IPS-11a (cell line): Measurements from ENCODE around the gene FBN3.
"Not testable (repeated sequence)": the region's sequence is repeated elsewhere in the genome, so short reads cannot be mapped to it uniquely, and the experiment has no call there.

Source experiments
- H3K4me3 ChIP-seq: one replicate; pipeline ENCODE4 v1.5.1; 2013; ENCODE audit warnings: low read depth, low read length, control low read depth

FBN3 gene

DNA sequence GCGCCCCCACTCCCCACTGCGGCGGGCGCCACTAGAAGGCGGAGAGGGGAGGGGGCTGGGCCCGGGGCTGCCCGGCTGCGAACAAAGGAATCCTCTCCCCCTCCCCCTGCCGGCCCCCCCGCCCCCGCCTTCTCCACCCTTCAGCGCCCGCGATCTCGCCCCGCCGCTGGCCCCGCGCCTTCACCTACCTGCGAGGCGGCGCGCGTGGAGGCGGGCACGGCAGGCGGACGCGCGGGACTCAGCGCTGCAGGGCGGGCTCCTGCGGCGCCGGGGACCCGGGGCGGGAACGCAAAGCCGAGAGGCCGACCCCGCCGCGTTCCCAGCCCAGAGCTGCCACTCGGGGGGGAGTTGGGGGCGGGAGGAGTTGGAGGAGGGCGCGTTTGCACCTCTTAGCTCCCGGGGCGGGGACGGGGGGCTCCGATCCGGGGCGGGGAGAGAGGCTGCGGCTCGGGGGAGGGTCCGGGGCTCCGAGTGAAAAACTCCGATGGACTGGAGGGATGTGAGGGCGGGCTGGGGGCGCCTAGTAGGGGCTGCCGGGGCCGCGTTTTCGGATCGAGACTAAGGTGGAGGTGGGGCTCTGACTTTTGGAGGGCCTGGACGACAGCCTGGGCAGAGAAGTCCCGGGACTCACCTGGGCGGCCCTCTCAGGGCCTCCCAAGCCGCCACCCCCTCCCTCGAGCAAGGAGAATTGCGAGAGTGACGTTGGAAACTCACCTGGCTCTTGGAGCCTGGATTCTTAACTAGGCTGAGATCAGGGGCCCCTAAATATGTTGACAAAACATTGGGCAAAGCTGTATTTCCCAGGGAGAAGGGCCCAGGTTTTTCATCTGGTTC is at the start of gene FBN3:
FBN3 (minus strand) TSS at position 332 of the 834 bp plus-strand sequence. CDS start 2,112 bp downstream, outside the sequence.
- H3K4me3 ChIP-seq = peak within 1 kb of the TSS; percentile 61

GRCh38 chr19:8196271-8196927 is 47.0 kb upstream of the FBN3 start:
- H3K4me3 ChIP-seq = no peak overlapping the region

- H3K4me3 ChIP-seq = no peak overlapping the region
Measured at GRCh38 chr19:8194528-8195267, 45.3 kb upstream of the FBN3 start.

- no peak overlapping the region for H3K4me3 ChIP-seq
Measured at GRCh38 chr19:8192221-8192820, 42.9 kb upstream of the FBN3 start.

GRCh38 chr19:8185343-8186068 is 36.1 kb upstream of the FBN3 start:
- no peak overlapping the region for H3K4me3 ChIP-seq

DNA sequence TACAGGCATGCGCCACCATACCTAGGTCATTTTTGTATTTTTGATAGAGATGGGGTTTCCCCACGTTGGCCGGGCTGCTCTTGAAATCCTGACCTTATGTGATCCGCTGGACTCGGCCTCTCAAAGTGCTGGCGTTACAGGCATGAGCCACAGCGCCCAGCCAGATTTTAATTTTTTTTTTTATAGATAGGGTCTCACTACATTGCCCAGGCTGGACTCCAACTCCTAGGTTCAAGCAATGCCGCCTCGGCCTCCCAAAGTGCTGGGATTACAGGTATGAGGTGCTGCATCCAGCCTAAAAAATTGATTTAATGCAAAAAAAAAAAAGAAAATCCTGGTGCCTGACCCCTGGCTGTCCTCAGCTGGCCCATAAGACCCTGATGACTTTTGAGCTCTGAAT is 34.9 kb upstream of the FBN3 start:
- no peak overlapping the region for H3K4me3 ChIP-seq

DNA sequence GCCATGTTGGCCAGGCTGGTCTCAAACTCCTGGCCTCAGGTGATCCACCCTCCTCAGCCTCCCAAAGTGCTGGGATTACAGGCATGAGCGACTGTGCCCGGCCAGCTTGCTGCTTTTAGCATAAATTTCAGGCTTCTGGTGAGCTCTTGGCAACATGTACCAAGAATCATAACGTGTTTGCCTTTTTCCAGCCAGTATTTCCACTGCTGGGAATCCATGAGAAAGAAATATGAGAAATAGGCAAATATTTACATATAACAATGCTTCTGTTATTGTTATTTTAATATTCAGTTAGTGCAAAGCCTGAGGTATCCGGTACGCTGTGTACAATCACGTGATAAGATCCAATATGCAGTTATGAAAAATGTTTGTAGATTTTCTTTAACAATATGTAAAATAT is 30.6 kb upstream of the FBN3 start:
- H3K4me3 ChIP-seq = no peak overlapping the region

GRCh38 chr19:8174706-8175105 is 25.3 kb upstream of the FBN3 start:
- no peak overlapping the region for H3K4me3 ChIP-seq

- H3K4me3 ChIP-seq = no peak overlapping the region
Measured at GRCh38 chr19:8168537-8168936, 19.1 kb upstream of the FBN3 start.

DNA sequence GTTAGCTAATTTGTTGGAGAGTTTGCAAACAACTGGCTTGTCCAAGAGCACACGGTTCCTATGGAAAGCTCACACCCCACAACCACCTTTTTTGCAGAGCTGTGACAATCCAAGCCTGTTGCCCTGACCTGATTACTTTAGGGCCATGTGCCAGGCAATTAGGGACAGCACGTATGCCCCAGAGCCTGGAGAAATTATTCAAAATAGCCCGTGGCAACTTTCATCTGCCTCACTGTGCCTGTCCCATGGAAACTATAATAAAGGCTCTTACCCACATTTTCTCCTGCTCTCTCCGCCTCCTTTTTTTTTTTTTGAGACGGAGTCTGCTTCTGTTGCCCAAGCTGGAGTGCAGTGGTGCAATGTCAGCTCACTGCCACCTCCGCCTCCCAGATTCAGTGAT is 18.6 kb upstream of the FBN3 start:
- H3K4me3 ChIP-seq = no peak overlapping the region

DNA sequence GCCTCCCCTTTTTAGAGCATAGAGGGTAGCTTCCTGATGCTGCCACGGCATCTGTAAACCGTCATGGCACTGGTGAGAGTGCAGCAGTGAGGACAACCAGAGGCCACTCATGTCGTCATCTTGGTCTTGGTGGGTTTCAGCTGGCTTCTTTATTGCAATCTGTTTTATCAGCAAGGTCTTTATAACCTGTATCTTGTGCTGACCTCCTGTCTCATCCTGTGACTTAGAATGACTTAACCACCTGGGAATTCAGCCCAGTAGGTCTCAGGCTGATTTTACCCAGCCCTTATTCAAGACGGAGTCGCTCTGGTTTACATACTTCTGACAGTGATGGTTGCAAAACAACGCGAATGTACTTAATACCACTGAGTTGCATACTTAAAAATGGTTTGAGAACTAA is 14.4 kb upstream of the FBN3 start:
- no peak overlapping the region for H3K4me3 ChIP-seq

GRCh38 chr19:8161135-8161646 is 11.8 kb upstream of the FBN3 start:
- H3K4me3 ChIP-seq = no peak overlapping the region

- H3K4me3 ChIP-seq = not testable (repeated sequence)
Measured at GRCh38 chr19:8159322-8159721, 9.9 kb upstream of the FBN3 start.

DNA sequence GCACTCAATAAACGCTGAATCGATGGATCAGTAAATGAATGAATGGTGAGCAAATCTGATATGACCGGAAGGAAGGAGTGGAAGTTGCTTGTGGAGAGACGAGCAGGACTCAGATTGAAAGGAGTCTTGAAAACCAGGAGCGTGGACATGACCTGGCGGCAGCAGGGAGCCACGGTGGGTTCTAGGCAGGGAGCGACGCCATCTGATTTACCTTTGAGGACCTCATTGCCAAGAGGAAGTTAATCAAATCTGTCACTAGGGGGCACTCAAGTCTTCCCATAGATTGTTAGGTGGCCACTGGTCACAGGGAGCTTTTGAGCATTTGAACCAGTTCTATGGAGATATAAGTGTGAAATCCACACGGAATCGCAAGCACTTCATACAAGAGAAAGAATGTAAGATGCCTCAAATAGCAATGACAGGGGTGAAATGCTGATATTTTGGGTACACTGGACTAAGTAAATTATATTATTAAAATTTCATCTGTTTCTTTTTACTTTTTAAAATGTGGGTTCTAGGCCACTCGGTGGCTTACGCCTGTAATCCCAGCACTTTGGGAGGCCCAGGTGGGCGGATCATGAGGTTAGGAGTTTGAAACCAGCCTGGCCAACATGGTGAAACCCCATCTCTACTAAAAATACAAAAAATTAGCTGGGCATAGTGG is 9.2 kb upstream of the FBN3 start:
- no peak overlapping the region for H3K4me3 ChIP-seq

DNA sequence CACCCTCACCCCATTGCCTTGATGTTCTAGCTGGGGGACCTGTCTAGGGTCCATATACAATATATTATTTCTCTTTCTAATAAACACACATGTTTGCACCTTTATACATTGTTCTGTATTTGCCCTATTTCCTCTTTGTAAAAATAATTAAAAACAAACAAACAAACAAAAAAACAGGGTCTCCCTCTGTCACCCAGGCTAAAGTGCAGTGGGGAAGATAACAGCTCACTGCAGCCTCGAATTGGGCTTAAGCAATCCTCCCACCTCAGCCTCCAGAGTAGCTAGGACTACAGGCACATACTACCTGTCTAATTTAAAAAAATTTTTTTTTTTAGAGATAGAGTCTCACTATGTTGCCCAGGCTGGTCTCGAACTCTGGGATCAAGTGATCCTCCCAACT is 5.9 kb upstream of the FBN3 start:
- no peak overlapping the region for H3K4me3 ChIP-seq

- H3K4me3 ChIP-seq = not testable (repeated sequence)
Measured at GRCh38 chr19:8154014-8154413, 4.6 kb upstream of the FBN3 start.

DNA sequence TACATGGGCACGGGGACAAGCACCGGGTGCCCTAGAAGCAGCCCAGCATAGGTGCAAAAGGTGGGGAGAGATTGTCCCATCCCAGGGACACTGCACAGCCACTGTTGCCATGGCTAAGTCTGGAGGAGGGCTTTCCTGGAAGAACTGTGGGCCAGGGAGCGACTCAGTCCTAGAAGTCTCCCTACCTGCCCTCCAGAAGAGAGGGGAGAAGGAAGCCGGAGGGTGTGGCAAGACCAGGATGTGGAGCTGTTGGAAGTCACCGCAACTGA is 2.3 kb upstream of the FBN3 start:
- H3K4me3 ChIP-seq = no peak overlapping the region

GRCh38 chr19:8150998-8151766 is 1.8 kb upstream of the FBN3 start:
- no peak overlapping the region for H3K4me3 ChIP-seq

GRCh38 chr19:8150178-8150865 is 930 bp upstream of the FBN3 start:
- peak overlapping the region; percentile 30 for H3K4me3 ChIP-seq
